PC-3 (cell line): ENCODE results near the gene PLCD1.

Experiments
- EZH2 ChIP-seq: fragments of 300-600 bp; sonication (generic); IDR thresholded peaks from one replicate; pipeline ENCODE4 v1.6.1; 2017; ENCODE audit warnings: antibody characterized with exemption, mild to moderate bottlenecking, low read length; ENCODE audit not compliant: unreplicated experiment
- EZH2phosphoT487 ChIP-seq: fragments of 300-600 bp; sonication (generic); IDR thresholded peaks from 2 replicates; pipeline ENCODE4 v1.6.1; 2018; ENCODE audit warnings: mild to moderate bottlenecking, antibody characterized with exemption, low read length, borderline replicate concordance
- TF ChIP-seq, protein P1 (sequence below): fragments of 300-600 bp; sonication (generic); conservative IDR thresholded peaks from 2 replicates; pipeline ENCODE4 v1.5.1; 2017; ENCODE audit warnings: antibody characterized with exemption, low read depth, mild to moderate bottlenecking, low read length

DNA sequence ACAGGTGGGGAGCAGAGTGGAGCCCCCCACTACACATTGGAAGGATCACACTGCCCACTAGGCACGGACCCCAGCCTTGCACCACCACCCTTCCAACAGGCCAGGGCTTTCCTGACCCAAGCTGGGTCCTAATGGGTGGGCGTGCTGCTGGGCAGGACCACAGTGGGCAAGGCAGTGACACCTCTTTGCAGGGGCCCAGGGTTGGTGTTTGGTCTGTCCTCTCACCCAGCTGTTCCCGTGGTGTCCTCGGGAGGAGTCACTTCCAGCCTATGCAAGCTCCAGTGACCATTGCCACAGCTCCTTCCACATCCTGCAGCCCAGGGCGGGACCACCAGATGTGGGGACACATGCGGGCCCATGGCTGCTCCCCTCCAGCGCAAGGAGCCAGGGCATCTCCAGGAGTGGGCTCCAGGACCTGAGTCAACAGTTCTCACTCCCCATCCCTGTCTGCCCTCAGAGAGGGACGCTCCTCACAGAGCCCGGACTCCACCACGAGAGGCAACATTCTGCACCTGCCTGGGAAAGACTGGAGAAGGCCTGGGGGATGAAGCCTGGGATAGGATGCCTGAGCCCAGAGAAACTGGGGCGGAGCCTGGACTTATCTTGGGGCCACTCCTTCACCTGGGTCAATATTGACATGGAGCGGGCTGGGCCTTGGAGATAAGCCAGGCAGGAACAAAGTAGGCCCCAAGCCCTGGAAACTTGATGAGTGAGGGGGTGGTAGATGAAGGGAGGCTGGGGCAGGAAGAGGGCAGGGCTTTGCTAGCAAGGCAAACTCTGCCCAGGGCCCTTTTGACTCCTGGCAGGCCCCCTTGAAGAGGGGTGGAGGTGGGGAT is 42.7 kb downstream of the PLCD1 start:
- TF ChIP-seq, protein P1, sequence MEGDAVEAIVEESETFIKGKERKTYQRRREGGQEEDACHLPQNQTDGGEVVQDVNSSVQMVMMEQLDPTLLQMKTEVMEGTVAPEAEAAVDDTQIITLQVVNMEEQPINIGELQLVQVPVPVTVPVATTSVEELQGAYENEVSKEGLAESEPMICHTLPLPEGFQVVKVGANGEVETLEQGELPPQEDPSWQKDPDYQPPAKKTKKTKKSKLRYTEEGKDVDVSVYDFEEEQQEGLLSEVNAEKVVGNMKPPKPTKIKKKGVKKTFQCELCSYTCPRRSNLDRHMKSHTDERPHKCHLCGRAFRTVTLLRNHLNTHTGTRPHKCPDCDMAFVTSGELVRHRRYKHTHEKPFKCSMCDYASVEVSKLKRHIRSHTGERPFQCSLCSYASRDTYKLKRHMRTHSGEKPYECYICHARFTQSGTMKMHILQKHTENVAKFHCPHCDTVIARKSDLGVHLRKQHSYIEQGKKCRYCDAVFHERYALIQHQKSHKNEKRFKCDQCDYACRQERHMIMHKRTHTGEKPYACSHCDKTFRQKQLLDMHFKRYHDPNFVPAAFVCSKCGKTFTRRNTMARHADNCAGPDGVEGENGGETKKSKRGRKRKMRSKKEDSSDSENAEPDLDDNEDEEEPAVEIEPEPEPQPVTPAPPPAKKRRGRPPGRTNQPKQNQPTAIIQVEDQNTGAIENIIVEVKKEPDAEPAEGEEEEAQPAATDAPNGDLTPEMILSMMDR = no peak
- TF ChIP-seq EZH2 = no peak
- no peak for TF ChIP-seq EZH2phosphoT487
